Measurements from ENCODE around the gene MGARP. TPM values are rescaled to one million over a fixed set of nuclear protein-coding genes. Genes with fewer than 3 reads are reported as not detected.

MGARP gene
- total RNA-seq, 4 donors from 2014 or later: 0.65 TPM; not detected in 3

GRCh38 chr4:139300431-139301112 is 20.5 kb upstream of the MGARP start:
- TF ChIP-seq, protein P1, sequence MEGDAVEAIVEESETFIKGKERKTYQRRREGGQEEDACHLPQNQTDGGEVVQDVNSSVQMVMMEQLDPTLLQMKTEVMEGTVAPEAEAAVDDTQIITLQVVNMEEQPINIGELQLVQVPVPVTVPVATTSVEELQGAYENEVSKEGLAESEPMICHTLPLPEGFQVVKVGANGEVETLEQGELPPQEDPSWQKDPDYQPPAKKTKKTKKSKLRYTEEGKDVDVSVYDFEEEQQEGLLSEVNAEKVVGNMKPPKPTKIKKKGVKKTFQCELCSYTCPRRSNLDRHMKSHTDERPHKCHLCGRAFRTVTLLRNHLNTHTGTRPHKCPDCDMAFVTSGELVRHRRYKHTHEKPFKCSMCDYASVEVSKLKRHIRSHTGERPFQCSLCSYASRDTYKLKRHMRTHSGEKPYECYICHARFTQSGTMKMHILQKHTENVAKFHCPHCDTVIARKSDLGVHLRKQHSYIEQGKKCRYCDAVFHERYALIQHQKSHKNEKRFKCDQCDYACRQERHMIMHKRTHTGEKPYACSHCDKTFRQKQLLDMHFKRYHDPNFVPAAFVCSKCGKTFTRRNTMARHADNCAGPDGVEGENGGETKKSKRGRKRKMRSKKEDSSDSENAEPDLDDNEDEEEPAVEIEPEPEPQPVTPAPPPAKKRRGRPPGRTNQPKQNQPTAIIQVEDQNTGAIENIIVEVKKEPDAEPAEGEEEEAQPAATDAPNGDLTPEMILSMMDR (IDR thresholded peaks at IDR 0.05; ENCODE audit: low read depth): no peak

GRCh38 chr4:139299536-139299935 is 19.5 kb upstream of the MGARP start:
- TF ChIP-seq, protein P1 (IDR thresholded peaks at IDR 0.05; ENCODE audit: low read depth): no peak

- TF ChIP-seq, protein P1 (IDR thresholded peaks at IDR 0.05; ENCODE audit: low read depth): no peak
These were observed 17.0 kb upstream of the MGARP start for GRCh38 chr4:139297001-139297410.

GRCh38 chr4:139295942-139296299 is 15.9 kb upstream of the MGARP start:
- TF ChIP-seq, protein P1 (IDR thresholded peaks at IDR 0.05; ENCODE audit: low read depth): no peak

DNA sequence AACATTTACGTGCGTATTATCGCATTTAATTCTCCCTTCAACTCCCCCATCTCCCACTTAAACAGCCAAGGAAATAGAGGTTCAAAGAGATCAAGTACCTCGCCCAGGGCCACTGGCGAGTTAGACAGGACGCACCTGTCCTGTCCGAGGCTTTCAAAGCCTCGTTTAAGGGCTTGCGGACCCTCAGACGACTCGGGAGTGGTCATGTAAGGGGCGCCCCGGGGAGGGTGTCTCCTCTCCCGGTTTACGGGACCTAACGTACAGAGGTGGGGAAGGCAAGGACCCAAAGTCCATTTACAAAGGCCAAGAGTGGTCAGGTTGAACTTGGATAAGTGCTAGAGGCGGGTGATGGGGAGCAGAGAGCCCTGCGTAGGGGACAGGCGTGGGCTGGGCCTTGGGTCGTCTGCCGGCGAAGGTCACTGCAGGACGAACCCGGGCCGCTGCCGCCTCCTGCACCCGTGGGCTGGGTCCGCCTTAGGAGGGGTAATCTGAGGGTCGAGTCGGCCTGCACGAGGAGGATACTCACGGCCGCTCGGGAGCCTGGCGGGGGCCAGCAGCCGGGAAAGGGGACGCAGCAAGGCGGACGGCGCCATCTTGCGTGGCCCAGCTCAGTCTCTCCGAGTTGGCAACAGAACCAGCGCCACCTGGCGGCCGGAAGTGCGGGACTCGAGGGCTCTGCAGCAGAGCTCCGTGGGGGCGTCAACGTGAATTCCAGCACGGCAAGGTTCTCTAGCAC is 15.3 kb upstream of the MGARP start:
- TF ChIP-seq, protein P1 (IDR thresholded peaks at IDR 0.05; ENCODE audit: low read depth): no peak

DNA sequence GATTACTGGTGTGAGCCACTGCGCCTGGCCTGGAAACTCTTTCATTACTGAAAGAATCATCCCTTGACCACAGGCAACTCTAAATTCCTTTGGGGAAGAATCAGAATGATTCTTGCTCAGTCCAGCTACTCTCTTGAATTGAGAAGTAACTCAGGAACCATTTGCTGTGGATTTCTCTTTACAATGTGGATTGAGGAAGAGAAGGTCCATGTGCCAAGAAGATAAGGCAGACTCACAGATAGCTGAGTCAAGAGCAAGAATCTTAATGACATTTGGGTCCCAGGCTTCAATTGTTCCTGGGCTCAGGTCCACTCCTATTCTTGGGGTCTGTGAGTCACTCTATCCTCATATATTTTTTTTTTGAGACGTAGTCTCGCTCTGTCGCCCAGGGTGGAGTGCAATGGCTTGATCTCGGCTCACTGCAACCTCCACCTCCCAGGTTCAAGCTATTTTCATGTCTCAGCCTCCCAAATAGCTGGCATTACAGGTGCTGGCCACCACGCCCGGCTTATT is 6.2 kb upstream of the MGARP start:
- TF ChIP-seq, protein P1 (IDR thresholded peaks at IDR 0.05; ENCODE audit: low read depth): no peak

DNA sequence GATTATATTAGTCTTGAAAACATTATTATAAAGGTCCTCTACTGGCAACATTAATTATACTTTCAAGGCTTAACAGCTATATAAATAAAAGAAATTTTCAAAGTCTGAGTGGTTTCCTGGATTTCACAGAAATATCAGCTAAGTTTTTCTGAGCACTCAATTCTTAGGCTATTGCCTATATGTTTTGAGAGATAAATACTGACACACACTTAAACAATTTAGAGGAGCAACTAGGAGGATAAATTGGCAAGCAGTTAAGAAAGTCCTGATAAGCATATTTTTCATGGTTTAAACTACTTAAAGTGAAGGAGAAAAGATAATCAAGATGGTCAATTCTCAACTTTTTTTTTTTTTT is 2.7 kb upstream of the MGARP start:
- TF ChIP-seq, protein P1 (IDR thresholded peaks at IDR 0.05; ENCODE audit: low read depth): no peak

Measured in subcutaneous adipose tissue (tissue), 4 donors.